ENCODE measurements around the gene NPIPB8. TPM values are rescaled to one million over a fixed set of nuclear protein-coding genes. Genes with fewer than 3 reads are reported as not detected.
"Not testable (repeated sequence)": the region's sequence is repeated elsewhere in the genome, so short reads cannot be mapped to it uniquely, and the experiment has no call there.

Gene NPIPB8
- total and polyA plus RNA-seq, 2 donors (not counting 1 experiment from before 2014, with no cell fraction given) = 0.17 TPM; not detected in 1

DNA sequence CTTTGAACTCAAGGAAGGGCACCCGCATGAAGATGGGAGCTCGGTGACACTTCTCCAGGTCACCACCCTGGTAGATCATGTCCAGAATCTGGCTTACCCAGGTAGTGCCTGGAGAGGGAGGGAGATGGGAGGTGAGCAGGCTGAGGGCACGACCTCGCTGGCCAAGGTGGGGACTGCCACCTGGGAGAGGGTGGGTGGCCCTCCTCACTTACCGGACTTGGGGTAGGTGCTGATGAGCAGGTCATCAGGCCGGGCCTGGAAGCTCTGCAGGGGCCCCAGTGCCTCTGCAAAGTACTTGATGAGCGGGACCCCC, 29.4 kb upstream of the NPIPB8 start:
- H3K9me3 ChIP-seq (ENCODE audit: control insufficient read depth, insufficient read depth, low read depth, low read length); H3K27me3 ChIP-seq (ENCODE audit: control insufficient read depth, insufficient read depth, low read length); H3K36me3 ChIP-seq (ENCODE audit: control insufficient read depth, insufficient read depth, low read length); H3K27ac ChIP-seq (ENCODE audit: insufficient read depth, low read length); H3K9ac ChIP-seq (ENCODE audit: insufficient read depth, low read length); H4K20me1 ChIP-seq (ENCODE audit: control insufficient read depth, extremely low read depth, insufficient read depth, low read length); H3K4me1 ChIP-seq (ENCODE audit: control insufficient read depth, extremely low read depth, insufficient read depth, low read length); H2AFZ ChIP-seq (ENCODE audit: low read length); H3K4me2 ChIP-seq (ENCODE audit: extremely low read depth, insufficient read depth, low read length); H3K4me3 ChIP-seq (replicated peaks in 1 of 4; ENCODE audit: control extremely low read depth in 1 of 4, insufficient read depth in 1 of 4, low read depth in 3 of 4, low read length in 4 of 4); H3K79me2 ChIP-seq (ENCODE audit: control insufficient read depth, insufficient read depth, low read length); DNase-seq (ENCODE audit: low read depth in 2 of 2): not testable (repeated sequence)

DNA sequence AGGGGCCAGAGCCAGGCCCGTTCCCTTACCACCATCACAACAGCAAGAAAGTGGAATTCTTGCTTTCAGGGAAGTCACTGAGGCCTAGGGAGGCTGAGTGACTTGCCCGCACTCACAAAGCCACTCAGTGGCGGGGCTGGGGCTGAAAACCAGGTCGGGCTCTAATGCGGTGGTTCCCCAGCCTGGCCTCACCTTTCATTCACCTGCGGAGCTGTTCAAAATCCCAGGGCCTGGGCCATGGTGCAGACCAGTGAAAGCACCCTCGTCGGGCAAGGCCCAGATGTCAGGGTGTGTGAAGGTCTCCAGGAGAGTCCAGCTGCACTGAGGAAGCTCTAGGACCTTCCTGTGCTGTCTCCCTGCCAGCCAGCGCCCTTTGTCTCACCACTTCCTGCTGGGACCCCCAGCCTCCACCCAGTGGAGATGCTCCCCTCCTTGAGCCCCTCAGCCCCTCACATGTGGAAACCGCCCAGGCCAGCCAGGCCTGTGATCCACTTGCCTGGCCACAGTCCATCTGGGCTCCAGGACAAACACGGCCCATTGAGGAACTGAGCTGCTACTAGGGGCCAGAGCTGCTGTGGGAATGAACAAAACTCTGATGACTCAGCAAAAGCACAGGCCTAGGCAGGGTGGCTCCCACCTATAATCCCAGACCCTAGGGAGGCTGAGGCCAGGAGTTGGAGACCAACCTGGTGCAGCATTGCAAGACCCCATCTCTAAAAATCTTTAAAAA, 28.8 kb upstream of the NPIPB8 start:
- H3K4me1 ChIP-seq (ENCODE audit: control insufficient read depth, extremely low read depth, insufficient read depth, low read length); H3K9ac ChIP-seq (ENCODE audit: insufficient read depth, low read length); H3K79me2 ChIP-seq (ENCODE audit: control insufficient read depth, insufficient read depth, low read length); H3K9me3 ChIP-seq (ENCODE audit: control insufficient read depth, insufficient read depth, low read depth, low read length); DNase-seq (ENCODE audit: low read depth in 2 of 2); H2AFZ ChIP-seq (ENCODE audit: low read length); H3K4me2 ChIP-seq (ENCODE audit: extremely low read depth, insufficient read depth, low read length); H3K4me3 ChIP-seq (replicated peaks in 1 of 4; ENCODE audit: control extremely low read depth in 1 of 4, insufficient read depth in 1 of 4, low read depth in 3 of 4, low read length in 4 of 4); H4K20me1 ChIP-seq (ENCODE audit: control insufficient read depth, extremely low read depth, insufficient read depth, low read length); H3K27me3 ChIP-seq (ENCODE audit: control insufficient read depth, insufficient read depth, low read length); H3K36me3 ChIP-seq (ENCODE audit: control insufficient read depth, insufficient read depth, low read length); H3K27ac ChIP-seq (ENCODE audit: insufficient read depth, low read length): not testable (repeated sequence)

DNA sequence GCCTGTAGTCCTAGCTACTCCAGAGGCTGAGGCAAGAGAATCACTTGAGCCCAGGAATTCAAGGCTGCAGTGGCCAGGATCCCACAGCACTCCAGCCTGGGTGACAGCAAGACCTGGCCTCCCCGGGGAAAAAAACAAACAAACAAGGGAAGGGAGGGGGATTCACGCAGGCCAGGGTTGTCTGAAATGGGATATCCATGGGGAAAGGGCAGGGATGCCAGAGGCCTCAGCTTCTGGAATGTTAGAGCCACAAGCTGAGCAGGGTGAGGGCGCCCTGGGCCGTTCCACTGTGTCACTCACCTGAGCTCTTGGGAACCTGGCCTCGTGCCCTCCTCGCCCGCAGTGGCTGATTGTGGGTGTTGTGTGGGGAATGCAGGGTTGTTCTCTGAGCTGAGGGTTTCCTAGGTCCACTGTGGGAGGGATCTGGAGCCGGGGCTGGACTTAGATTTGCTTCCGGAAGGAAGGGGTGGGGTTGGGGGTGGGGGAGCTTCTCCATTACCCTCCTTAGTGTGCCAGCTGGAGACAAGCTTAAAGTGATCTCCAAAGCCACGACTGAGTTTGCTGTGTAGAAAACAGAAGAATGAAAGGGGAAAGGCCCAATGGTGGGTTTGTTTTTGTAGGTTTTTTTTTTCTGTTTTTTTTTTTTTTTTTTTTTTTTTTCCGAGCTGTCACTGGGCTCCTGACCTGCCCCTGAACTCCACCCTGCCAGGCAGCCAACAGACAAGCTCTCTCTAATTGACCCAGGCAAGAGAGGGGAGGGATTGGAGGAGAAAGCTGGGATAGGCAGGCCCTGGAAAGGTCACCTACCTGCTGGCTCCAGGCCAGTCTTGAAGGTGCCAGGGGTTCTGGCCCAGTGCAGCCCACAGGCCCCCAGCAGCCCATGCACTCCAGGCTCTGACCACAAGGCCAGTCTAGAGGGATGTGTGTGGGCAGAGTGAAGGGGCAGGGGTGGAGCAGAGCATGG, 28.0 kb upstream of the NPIPB8 start, which contains the start of gene SULT1A1:
SULT1A1 (minus strand) TSS at position 414 of the 964 bp plus-strand sequence. CDS start 1,189 bp downstream, outside the sequence.
- no peaks in the 10 kb centered on the region for H3K27me3 ChIP-seq (ENCODE audit: control insufficient read depth, insufficient read depth, low read length)
- H3K9me3 ChIP-seq (ENCODE audit: control insufficient read depth, insufficient read depth, low read depth, low read length) = no peaks in the 10 kb centered on the region
- H3K4me1 ChIP-seq (ENCODE audit: control insufficient read depth, extremely low read depth, insufficient read depth, low read length) = no peaks in the 10 kb centered on the region
- no peaks in the 10 kb centered on the region for H3K79me2 ChIP-seq (ENCODE audit: control insufficient read depth, insufficient read depth, low read length)
- no peak within 1 kb of the TSS for H3K4me2 ChIP-seq (ENCODE audit: extremely low read depth, insufficient read depth, low read length)
- H2AFZ ChIP-seq (ENCODE audit: low read length) = no peak within 1 kb of the TSS
- no peak for DNase-seq (ENCODE audit: low read depth in 2 of 2)
- H3K27ac ChIP-seq (ENCODE audit: insufficient read depth, low read length) = no peak within 1 kb of the TSS
- no peaks in the 10 kb centered on the region for H3K36me3 ChIP-seq (ENCODE audit: control insufficient read depth, insufficient read depth, low read length)
- TF ChIP-seq, protein P1, sequence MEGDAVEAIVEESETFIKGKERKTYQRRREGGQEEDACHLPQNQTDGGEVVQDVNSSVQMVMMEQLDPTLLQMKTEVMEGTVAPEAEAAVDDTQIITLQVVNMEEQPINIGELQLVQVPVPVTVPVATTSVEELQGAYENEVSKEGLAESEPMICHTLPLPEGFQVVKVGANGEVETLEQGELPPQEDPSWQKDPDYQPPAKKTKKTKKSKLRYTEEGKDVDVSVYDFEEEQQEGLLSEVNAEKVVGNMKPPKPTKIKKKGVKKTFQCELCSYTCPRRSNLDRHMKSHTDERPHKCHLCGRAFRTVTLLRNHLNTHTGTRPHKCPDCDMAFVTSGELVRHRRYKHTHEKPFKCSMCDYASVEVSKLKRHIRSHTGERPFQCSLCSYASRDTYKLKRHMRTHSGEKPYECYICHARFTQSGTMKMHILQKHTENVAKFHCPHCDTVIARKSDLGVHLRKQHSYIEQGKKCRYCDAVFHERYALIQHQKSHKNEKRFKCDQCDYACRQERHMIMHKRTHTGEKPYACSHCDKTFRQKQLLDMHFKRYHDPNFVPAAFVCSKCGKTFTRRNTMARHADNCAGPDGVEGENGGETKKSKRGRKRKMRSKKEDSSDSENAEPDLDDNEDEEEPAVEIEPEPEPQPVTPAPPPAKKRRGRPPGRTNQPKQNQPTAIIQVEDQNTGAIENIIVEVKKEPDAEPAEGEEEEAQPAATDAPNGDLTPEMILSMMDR (conservative IDR thresholded peaks at IDR 0.05 in 1 of 2, IDR thresholded peaks at IDR 0.05 in 1 of 2; ENCODE audit: low read depth in 1 of 2, low read length in 2 of 2) = no peak
- no peak for TF ChIP-seq EZH2 (IDR thresholded peaks at IDR 0.05; ENCODE audit: low read length, missing control alignments)
- peak within 1 kb of the TSS in 1 of 4 experiments; percentile 21 for H3K4me3 ChIP-seq (replicated peaks in 1 of 4; ENCODE audit: control extremely low read depth in 1 of 4, insufficient read depth in 1 of 4, low read depth in 3 of 4, low read length in 4 of 4)
- H3K9ac ChIP-seq (ENCODE audit: insufficient read depth, low read length) = no peak within 1 kb of the TSS
- H4K20me1 ChIP-seq (ENCODE audit: control insufficient read depth, extremely low read depth, insufficient read depth, low read length) = no peaks in the 10 kb centered on the region
